Lung (tissue), 12 donors: ENCODE data around the gene SPON1. TPM values are rescaled to one million over a fixed set of nuclear protein-coding genes. Genes with fewer than 3 reads are reported as not detected.

Experiments used
- ATAC-seq: fragments of 200-7000 bp; cut with Tn5 transposase; one replicate; pipeline ENCODE4 v1.9.1; 2020; ENCODE audit warnings: moderate number of reproducible peaks; ENCODE audit not compliant: insufficient read depth, low FRiP score
- DNase-seq, 3 donors: peaks; one replicate each; pipeline ENCODE4 v3.0.0-alpha.2; 2013 to 2017
- H3K27ac ChIP-seq, 2 donors: one replicate each; pipeline ENCODE4 v1.5.1; 2013; ENCODE audit warnings: mild to moderate bottlenecking in 2 of 2, moderate library complexity in 2 of 2, control low read depth in 1 of 2, inconsistent platforms in 1 of 2, low read depth in 1 of 2, low read length in 1 of 2
- H3K27me3 ChIP-seq, 3 donors: one replicate each; pipeline ENCODE4 v1.5.1; 2013; ENCODE audit warnings: low read length in 2 of 3; ENCODE audit not compliant: control insufficient read depth in 3 of 3, insufficient read depth in 3 of 3
- H3K36me3 ChIP-seq, 4 donors: one replicate each; pipeline ENCODE4 v1.5.1; 2013; ENCODE audit warnings: low read length in 4 of 4, mild to moderate bottlenecking in 1 of 4, moderate library complexity in 1 of 4; ENCODE audit not compliant: control insufficient read depth in 4 of 4, insufficient read depth in 4 of 4
- H3K4me1 ChIP-seq, 5 donors: one replicate each; pipeline ENCODE4 v1.5.1; 2013; ENCODE audit warnings: low read length in 5 of 5, mild to moderate bottlenecking in 2 of 5, moderate library complexity in 1 of 5; ENCODE audit not compliant: control insufficient read depth in 5 of 5, insufficient read depth in 5 of 5
- H3K4me3 ChIP-seq: one replicate; pipeline ENCODE4 v1.5.1; 2013; ENCODE audit warnings: mild to moderate bottlenecking, control low read depth, moderate library complexity
- H3K9ac ChIP-seq, 2 donors: one replicate each; pipeline ENCODE4 v1.5.1; 2013; ENCODE audit warnings: low read length in 2 of 2, control low read depth in 1 of 2; ENCODE audit not compliant: insufficient read depth in 1 of 2
- H3K9me3 ChIP-seq, 4 donors: one replicate each; pipeline ENCODE4 v1.5.1; 2013; ENCODE audit warnings: low read length in 3 of 4, mild to moderate bottlenecking in 1 of 4, moderate library complexity in 1 of 4; ENCODE audit not compliant: control insufficient read depth in 4 of 4, insufficient read depth in 3 of 4
- CTCF ChIP-seq: IDR thresholded peaks from 2 replicates; pipeline ENCODE4 v1.5.1; 2012; ENCODE audit warnings: mild to moderate bottlenecking; ENCODE audit errors: control extremely low read depth, extremely low read depth
- WGBS, 2 donors: extraction: QIAGEN DNeasy Blood & Tissue Kit; methylation state at CpG; one replicate each; pipeline ENCODE4 v1.1.7; 2013; 5-methylcytosine and 5-hydroxymethylcytosine counted together
- polyA plus RNA-seq, 2 donors: library from polyadenylated mRNA; stranded (reverse); fragments of 200-250 nt; gene quantifications; one replicate each; pipeline ENCODE4 v1.2.1, GENCODE V29; 2013
- total RNA-seq, 2 donors: library from RNA; depleted of rRNA in 1 of 2; stranded (reverse); fragments of >200 nt in 1 of 2; gene quantifications; one replicate each; pipeline ENCODE4 v1.2.1, GENCODE V29; 2014 to 2021
- donor health status: control.
- donor health status: control.
- donor health status: Bipolar disorder and iron deficiency.
- donor health status: healthy.
- donor health status: DM: yes; HTN: yes; CAD: no.

SPON1 gene
- total and polyA plus RNA-seq, 4 donors: 8.4 to 98.6 (median 59.9) TPM

- DNase-seq (no peak), ATAC-seq (peak; percentile 62)
- no peak overlapping the region for H3K4me3 ChIP-seq
- 31 to 88% methylated on average over 1 of the region's 1 CpG for WGBS, 2 donors
- H3K27ac ChIP-seq: no peak overlapping the region
- no peaks in the 10 kb centered on the region for H3K27me3 ChIP-seq
- no peaks in the 10 kb centered on the region for H3K9me3 ChIP-seq
- no peak overlapping the region for H3K9ac ChIP-seq
- H3K36me3 ChIP-seq: no peaks in the 10 kb centered on the region
- peaks cover 0 to 9% (median 4%) of the 10 kb centered on the region in 5 donors for H3K4me1 ChIP-seq
- no peak for TF ChIP-seq CTCF
Observed at GRCh38 chr11:14073849-14074476, 111.4 kb downstream of the SPON1 start.

GRCh38 chr11:14075118-14076078, 112.9 kb downstream of the SPON1 start:
- H3K27ac ChIP-seq: no peak overlapping the region
- DNase-seq (no peak), ATAC-seq (no peak)
- H3K36me3 ChIP-seq: peaks cover 0 to 2% (median 0%) of the 10 kb centered on the region in 4 donors
- TF ChIP-seq CTCF: no peak
- 79 to 82% methylated on average over 10 of the region's 10 CpGs for WGBS, 2 donors
- peaks cover 0 to 15% (median 8%) of the 10 kb centered on the region in 5 donors for H3K4me1 ChIP-seq
- no peak overlapping the region for H3K9ac ChIP-seq
- H3K4me3 ChIP-seq: no peak overlapping the region
- no peaks in the 10 kb centered on the region for H3K9me3 ChIP-seq
- no peaks in the 10 kb centered on the region for H3K27me3 ChIP-seq

GRCh38 chr11:14079011-14079410, 116.5 kb downstream of the SPON1 start:
- DNase-seq (peak in 2 of 3 donors; percentile 56 to 66), ATAC-seq (no peak)
- Histone ChIP-seq H3K4me3 (no peak overlapping the region), H3K4me1 (peaks cover 0 to 10% (median 8%) of the 10 kb centered on the region in 5 donors), H3K9ac (no peak overlapping the region), H3K9me3 (no peaks in the 10 kb centered on the region), H3K36me3 (peaks cover 0 to 5% (median 2%) of the 10 kb centered on the region in 4 donors), H3K27me3 (no peaks in the 10 kb centered on the region), H3K27ac (no peak overlapping the region)
- WGBS, 2 donors: 9 to 17% methylated on average over 4 of the region's 4 CpGs
- TF ChIP-seq CTCF: no peak
